Bronchial epithelial cell (primary cell): ENCODE results near the gene AGBL1. TPM values are rescaled to one million over a fixed set of nuclear protein-coding genes. Genes with fewer than 3 reads are reported as not detected.

Experiments
- DNase-seq: peaks from one replicate; pipeline ENCODE4 v3.0.0-alpha.2; 2010; ENCODE audit warnings: low read depth
- FAIRE-seq: peaks from 2 replicates; lab custom pipeline; 2011; peaks lifted over from hg19 to GRCh38; lab: Jason Lieb, UNC
- H3K27me3 ChIP-seq: 2 replicates; pipeline ENCODE4 v1.5.1; 2011; ENCODE audit warnings: low read length; ENCODE audit not compliant: control insufficient read depth, insufficient read depth
- H3K36me3 ChIP-seq: 2 replicates; pipeline ENCODE4 v1.5.1; 2011; ENCODE audit warnings: low read length; ENCODE audit not compliant: control insufficient read depth, insufficient read depth
- H3K4me3 ChIP-seq: 2 replicates; pipeline ENCODE4 v1.5.1; 2011; ENCODE audit warnings: mild to moderate bottlenecking, low read depth, low read length, control low read depth
- CTCF ChIP-seq: IDR thresholded peaks from 2 replicates; pipeline ENCODE4 v1.5.1; 2011; ENCODE audit warnings: mild to moderate bottlenecking, moderate library complexity, low read length, control low read depth, inconsistent platforms; ENCODE audit not compliant: insufficient read depth, severe bottlenecking
- total RNA-seq: library from RNA; depleted of rRNA; stranded (reverse); fragments of >200 nt; gene quantifications from 2 replicates; pipeline ENCODE4 v1.2.1, GENCODE V29; 2014

Gene AGBL1
- total RNA-seq, 1 donor from 2014 or later, result not detected

- H3K36me3 ChIP-seq, result no peaks in the 10 kb centered on the region
- no peak for FAIRE-seq
- no peak for DNase-seq
- no peak overlapping the region for H3K4me3 ChIP-seq
- TF ChIP-seq CTCF, result no peak
- H3K27me3 ChIP-seq, result no peaks in the 10 kb centered on the region
Measured at GRCh38 chr15:86087808-86088207, 8.1 kb downstream of the AGBL1 start.

GRCh38 chr15:86089422-86089821 is 9.8 kb downstream of the AGBL1 start:
- no peak for TF ChIP-seq CTCF
- no peak overlapping the region for H3K4me3 ChIP-seq
- H3K36me3 ChIP-seq, result no peaks in the 10 kb centered on the region
- H3K27me3 ChIP-seq, result no peaks in the 10 kb centered on the region
- DNase-seq, result no peak
- peak; percentile 13 for FAIRE-seq

GRCh38 chr15:86101818-86102217 is 22.1 kb downstream of the AGBL1 start:
- Histone ChIP-seq H3K27me3 (no peaks in the 10 kb centered on the region), H3K4me3 (no peak overlapping the region), H3K36me3 (no peaks in the 10 kb centered on the region)
- no peak for TF ChIP-seq CTCF
- DNase-seq (no peak), FAIRE-seq (no peak)

GRCh38 chr15:86103825-86104224 is 24.2 kb downstream of the AGBL1 start:
- TF ChIP-seq CTCF, result no peak
- FAIRE-seq (peak; percentile 88), DNase-seq (no peak)
- H3K27me3 ChIP-seq, result no peaks in the 10 kb centered on the region
- H3K4me3 ChIP-seq, result no peak overlapping the region
- no peaks in the 10 kb centered on the region for H3K36me3 ChIP-seq

- no peaks in the 10 kb centered on the region for H3K27me3 ChIP-seq
- H3K36me3 ChIP-seq, result no peaks in the 10 kb centered on the region
- DNase-seq (no peak), FAIRE-seq (no peak)
- no peak for TF ChIP-seq CTCF
- no peak overlapping the region for H3K4me3 ChIP-seq
Measured at GRCh38 chr15:86106306-86106705, 26.6 kb downstream of the AGBL1 start.

GRCh38 chr15:86115145-86115801 is 35.6 kb downstream of the AGBL1 start:
- no peak for FAIRE-seq
- peak; percentile 8 for DNase-seq
- Histone ChIP-seq H3K36me3 (no peaks in the 10 kb centered on the region), H3K27me3 (no peaks in the 10 kb centered on the region), H3K4me3 (no peak overlapping the region)
- no peak for TF ChIP-seq CTCF
